ENCODE measurements around the gene FYTTD1.

Gene FYTTD1

GRCh38 chr3:197782230-197782629 is 32.5 kb downstream of the FYTTD1 start:
- H3K36me3 Mint-ChIP-seq (ENCODE audit: low read depth), result peaks cover 60% of the 10 kb centered on the region
- H3K27ac Mint-ChIP-seq, result peak overlapping the region; percentile 43
- TF ChIP-seq, protein P1, sequence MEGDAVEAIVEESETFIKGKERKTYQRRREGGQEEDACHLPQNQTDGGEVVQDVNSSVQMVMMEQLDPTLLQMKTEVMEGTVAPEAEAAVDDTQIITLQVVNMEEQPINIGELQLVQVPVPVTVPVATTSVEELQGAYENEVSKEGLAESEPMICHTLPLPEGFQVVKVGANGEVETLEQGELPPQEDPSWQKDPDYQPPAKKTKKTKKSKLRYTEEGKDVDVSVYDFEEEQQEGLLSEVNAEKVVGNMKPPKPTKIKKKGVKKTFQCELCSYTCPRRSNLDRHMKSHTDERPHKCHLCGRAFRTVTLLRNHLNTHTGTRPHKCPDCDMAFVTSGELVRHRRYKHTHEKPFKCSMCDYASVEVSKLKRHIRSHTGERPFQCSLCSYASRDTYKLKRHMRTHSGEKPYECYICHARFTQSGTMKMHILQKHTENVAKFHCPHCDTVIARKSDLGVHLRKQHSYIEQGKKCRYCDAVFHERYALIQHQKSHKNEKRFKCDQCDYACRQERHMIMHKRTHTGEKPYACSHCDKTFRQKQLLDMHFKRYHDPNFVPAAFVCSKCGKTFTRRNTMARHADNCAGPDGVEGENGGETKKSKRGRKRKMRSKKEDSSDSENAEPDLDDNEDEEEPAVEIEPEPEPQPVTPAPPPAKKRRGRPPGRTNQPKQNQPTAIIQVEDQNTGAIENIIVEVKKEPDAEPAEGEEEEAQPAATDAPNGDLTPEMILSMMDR (IDR thresholded peaks at IDR 0.05), result no peak
- H3K4me3 Mint-ChIP-seq, result no peak overlapping the region
- DNase-seq, result no peak
- peaks cover 4% of the 10 kb centered on the region for H3K9me3 Mint-ChIP-seq
- no peaks in the 10 kb centered on the region for H3K4me1 Mint-ChIP-seq
- H3K27me3 Mint-ChIP-seq (ENCODE audit: low read depth, poor library complexity), result no peaks in the 10 kb centered on the region

DNA sequence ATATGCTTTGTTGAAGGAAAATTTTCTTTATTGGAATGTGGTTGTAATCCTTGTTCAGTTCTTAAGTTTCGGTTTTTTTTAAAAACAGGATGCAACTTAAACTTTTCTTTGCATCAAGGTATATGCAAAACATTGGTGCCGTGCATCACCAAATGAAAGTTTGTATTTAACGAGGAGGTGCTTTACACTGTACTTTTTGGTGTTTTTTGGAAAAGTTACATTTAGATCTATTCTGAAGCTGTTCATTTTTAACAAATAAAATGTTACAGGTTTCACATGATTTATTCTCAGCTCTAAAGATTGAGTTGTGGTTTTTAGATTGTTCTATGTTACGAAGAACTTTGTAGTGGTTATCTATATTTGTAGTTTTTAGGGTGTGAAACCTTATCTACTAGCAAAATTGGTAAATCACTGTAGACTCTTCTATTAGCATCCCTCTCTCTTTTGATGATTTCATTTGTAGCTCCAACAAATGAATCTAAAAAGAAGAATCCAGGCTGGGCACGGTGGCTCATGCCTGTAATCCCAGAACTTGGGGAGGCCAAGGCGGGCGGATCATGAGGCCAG is 34.4 kb downstream of the FYTTD1 start:
- peaks cover 4% of the 10 kb centered on the region for H3K9me3 Mint-ChIP-seq
- H3K4me1 Mint-ChIP-seq, result no peaks in the 10 kb centered on the region
- no peak for DNase-seq
- H3K27ac Mint-ChIP-seq, result peak overlapping the region; percentile 45
- no peaks in the 10 kb centered on the region for H3K27me3 Mint-ChIP-seq (ENCODE audit: low read depth, poor library complexity)
- peaks cover 42% of the 10 kb centered on the region for H3K36me3 Mint-ChIP-seq (ENCODE audit: low read depth)
- TF ChIP-seq, protein P1 (IDR thresholded peaks at IDR 0.05), result no peak
- H3K4me3 Mint-ChIP-seq, result no peak overlapping the region

DNA sequence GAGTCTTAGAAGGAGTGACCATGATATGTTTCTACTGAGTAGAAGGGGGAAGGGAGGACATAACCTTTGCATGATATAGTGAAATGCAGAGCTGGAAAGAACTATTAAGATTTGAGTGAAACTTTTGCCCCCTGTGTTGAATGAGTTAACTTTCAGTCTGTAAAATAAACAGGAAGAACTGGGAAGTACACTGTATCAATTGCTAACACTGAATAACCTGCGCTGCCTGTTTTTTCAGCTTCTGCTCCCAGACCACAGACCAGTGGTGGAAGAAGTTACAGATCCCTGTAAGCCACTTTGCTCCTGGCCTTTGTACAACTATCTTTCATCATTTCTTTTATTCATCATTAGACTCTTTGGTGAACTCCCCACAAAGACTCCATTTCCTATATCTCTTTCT is 37.7 kb downstream of the FYTTD1 start:
- DNase-seq, result no peak
- peak overlapping the region; percentile 3 for H3K27ac Mint-ChIP-seq
- no peaks in the 10 kb centered on the region for H3K27me3 Mint-ChIP-seq (ENCODE audit: low read depth, poor library complexity)
- no peaks in the 10 kb centered on the region for H3K9me3 Mint-ChIP-seq
- TF ChIP-seq, protein P1 (IDR thresholded peaks at IDR 0.05), result no peak
- H3K4me1 Mint-ChIP-seq, result peaks cover 14% of the 10 kb centered on the region
- no peak overlapping the region for H3K4me3 Mint-ChIP-seq
- peaks cover 16% of the 10 kb centered on the region for H3K36me3 Mint-ChIP-seq (ENCODE audit: low read depth)

- no peak for DNase-seq
- no peaks in the 10 kb centered on the region for H3K27me3 Mint-ChIP-seq (ENCODE audit: low read depth, poor library complexity)
- no peaks in the 10 kb centered on the region for H3K9me3 Mint-ChIP-seq
- peaks cover 7% of the 10 kb centered on the region for H3K36me3 Mint-ChIP-seq (ENCODE audit: low read depth)
- no peak overlapping the region for H3K27ac Mint-ChIP-seq
- H3K4me3 Mint-ChIP-seq, result no peak overlapping the region
- TF ChIP-seq, protein P1 (IDR thresholded peaks at IDR 0.05), result no peak
- peaks cover 27% of the 10 kb centered on the region for H3K4me1 Mint-ChIP-seq
Measured at GRCh38 chr3:197789309-197789708, 39.6 kb downstream of the FYTTD1 start.

DNA sequence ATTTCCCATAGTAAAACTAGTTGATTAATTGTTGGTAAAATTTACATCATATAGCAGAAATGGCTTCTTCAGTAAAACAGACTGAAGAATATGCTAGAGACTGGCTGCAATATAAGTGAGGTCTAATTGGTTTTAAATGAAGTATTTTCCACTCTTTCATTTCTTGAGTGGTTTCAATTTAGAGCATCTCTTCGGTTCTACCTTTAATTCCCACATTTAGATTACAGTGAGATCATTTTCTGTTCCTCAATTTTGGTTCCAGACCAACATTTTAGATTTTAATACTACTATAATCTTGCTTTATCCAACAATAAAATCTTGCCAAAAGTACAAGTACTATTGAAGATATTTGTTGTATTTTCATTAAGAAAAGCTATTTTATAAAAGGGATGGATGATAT is 40.4 kb downstream of the FYTTD1 start:
- DNase-seq, result no peak
- peaks cover 5% of the 10 kb centered on the region for H3K36me3 Mint-ChIP-seq (ENCODE audit: low read depth)
- TF ChIP-seq, protein P1 (IDR thresholded peaks at IDR 0.05), result no peak
- H3K9me3 Mint-ChIP-seq, result no peaks in the 10 kb centered on the region
- H3K4me3 Mint-ChIP-seq, result peak overlapping the region; percentile 97
- no peak overlapping the region for H3K27ac Mint-ChIP-seq
- peaks cover 27% of the 10 kb centered on the region for H3K4me1 Mint-ChIP-seq
- no peaks in the 10 kb centered on the region for H3K27me3 Mint-ChIP-seq (ENCODE audit: low read depth, poor library complexity)
